K562 (cell line): ENCODE data around the gene GPR135. TPM values are rescaled to one million over a fixed set of nuclear protein-coding genes. Genes with fewer than 3 reads are reported as not detected.

Experiments used
- ARNT ChIP-seq, 2 experiments: fragments of 450-650 bp; IDR thresholded peaks; 2 replicates each; pipeline ENCODE4 v1.6.1; 2016; ENCODE audit warnings: mild to moderate bottlenecking in 1 of 2
- ATF4 ChIP-seq: fragments of 450-650 bp; formaldehyde crosslinking; IDR thresholded peaks from 2 replicates; pipeline ENCODE4 v1.4.0; 2022; ENCODE audit warnings: mild to moderate bottlenecking, moderate library complexity
- BRF1 ChIP-seq: IDR thresholded peaks from 3 replicates; pipeline ENCODE4 v1.6.1; 2011; ENCODE audit warnings: borderline replicate concordance, mild to moderate bottlenecking; ENCODE audit not compliant: insufficient read length; ENCODE audit errors: extremely low read depth
- CBX5 ChIP-seq: IDR thresholded peaks from 2 replicates; pipeline ENCODE4 v1.6.1; 2014; ENCODE audit warnings: low read depth, borderline replicate concordance
- CEBPG ChIP-seq, 3 experiments: fragments of 200-800 bp in 1 of 3; sonication (Bioruptor generic) in 1 of 3; sonication (generic) in 1 of 3; formaldehyde crosslinking in 1 of 3; IDR thresholded peaks in 2 of 3; conservative IDR thresholded peaks in 1 of 3; 2 replicates each; pipeline versions ENCODE4 v1.6.1 to v1.8.0; 2016 to 2022; ENCODE audit warnings: missing compliant biosample characterization in 2 of 3, missing genetic modification characterization in 2 of 3, mild to moderate bottlenecking in 1 of 3, missing genetic modification reagents in 1 of 3
- EWSR1 ChIP-seq: fragments of 450-650 bp; IDR thresholded peaks from 2 replicates; pipeline ENCODE4 v1.6.1; 2018; ENCODE audit warnings: borderline replicate concordance, mild to moderate bottlenecking, low read depth, moderate library complexity; ENCODE audit not compliant: partially characterized antibody
- FIP1L1 ChIP-seq: fragments of 200-400 bp; formaldehyde crosslinking; IDR thresholded peaks from 2 replicates; pipeline ENCODE4 v1.6.1; 2018; ENCODE audit warnings: mild to moderate bottlenecking, low read depth, low read length; ENCODE audit not compliant: poor library complexity, severe bottlenecking
- FOXK1 ChIP-seq: sonication (generic); formaldehyde crosslinking; IDR thresholded peaks from 2 replicates; pipeline ENCODE4 v1.8.0; 2022; ENCODE audit warnings: missing genetic modification reagents, mild to moderate bottlenecking, borderline replicate concordance
- FUS ChIP-seq: fragments of 200-400 bp; formaldehyde crosslinking; optimal IDR thresholded peaks from 2 replicates; pipeline ENCODE3; 2017; ENCODE audit warnings: low read depth, low read length
- GATAD2B ChIP-seq: fragments of 450-650 bp; IDR thresholded peaks from 2 replicates; pipeline ENCODE4 v1.6.1; 2017; ENCODE audit warnings: mild to moderate bottlenecking, borderline replicate concordance
- GTF2A2 ChIP-seq: IDR thresholded peaks from 2 replicates; pipeline ENCODE4 v1.6.1; 2016; ENCODE audit warnings: mild to moderate bottlenecking, missing genetic modification characterization, missing compliant biosample characterization
- ILK ChIP-seq: fragments of 450-650 bp; IDR thresholded peaks from 2 replicates; pipeline ENCODE4 v1.6.1; 2016; ENCODE audit warnings: missing genetic modification characterization, low read depth, mild to moderate bottlenecking, missing compliant biosample characterization, moderate library complexity, borderline replicate concordance
- IRF2 ChIP-seq: sonication (generic); formaldehyde crosslinking; IDR thresholded peaks from 2 replicates; pipeline ENCODE4 v1.8.1; 2022; ENCODE audit warnings: mild to moderate bottlenecking, missing genetic modification reagents
- KDM2B ChIP-seq: fragments of 250-450 bp; sonication (Bioruptor Pico); IDR thresholded peaks from 2 replicates; pipeline ENCODE4 v1.8.0; 2021; ENCODE audit warnings: mild to moderate bottlenecking, moderate library complexity
- MAFK ChIP-seq: IDR thresholded peaks from 2 replicates; pipeline ENCODE4 v1.6.1; 2011; ENCODE audit warnings: low read length, improper control_type of control experiment
- NCOA4 ChIP-seq: fragments of 450-650 bp; IDR thresholded peaks from 2 replicates; pipeline ENCODE4 v1.6.1; 2018; ENCODE audit warnings: mild to moderate bottlenecking; ENCODE audit not compliant: partially characterized antibody
- NFRKB ChIP-seq: fragments of 450-650 bp; IDR thresholded peaks from 2 replicates; pipeline ENCODE4 v1.6.1; 2016; ENCODE audit warnings: low read depth
- PHB ChIP-seq: fragments of 250-450 bp; sonication (Bioruptor Pico); IDR thresholded peaks from 2 replicates; pipeline ENCODE4 v1.5.0; 2021
- SIX5 ChIP-seq, 2 experiments: IDR thresholded peaks; 2 replicates each; pipeline ENCODE4 v1.6.1; 2011; ENCODE audit warnings: low read length in 2 of 2, borderline replicate concordance in 1 of 2, low read depth in 1 of 2, mild to moderate bottlenecking in 1 of 2, moderate library complexity in 1 of 2; ENCODE audit not compliant: insufficient read depth in 1 of 2
- THRA ChIP-seq: fragments of 450-650 bp; IDR thresholded peaks from 2 replicates; pipeline ENCODE4 v1.6.1; 2017; ENCODE audit warnings: mild to moderate bottlenecking, moderate library complexity
- ZBTB9 ChIP-seq: fragments of 450-650 bp; formaldehyde crosslinking; IDR thresholded peaks from 2 replicates; pipeline ENCODE4 v1.4.0; 2020; ENCODE audit warnings: mild to moderate bottlenecking, moderate library complexity
- ZC3H8 ChIP-seq: fragments of 450-650 bp; IDR thresholded peaks from 2 replicates; pipeline ENCODE4 v1.6.1; 2017
- ZFP36 ChIP-seq: fragments of 150-350 bp; IDR thresholded peaks from 2 replicates; pipeline ENCODE4 v1.6.1; 2018; ENCODE audit warnings: low read length, low read depth; ENCODE audit not compliant: partially characterized antibody
- ZNF274 ChIP-seq: IDR thresholded peaks from 2 replicates; pipeline ENCODE4 v1.6.1; 2011; ENCODE audit warnings: low read depth, mild to moderate bottlenecking, low read length, moderate library complexity, borderline replicate concordance
- ZNF583 ChIP-seq: fragments of 250-450 bp; sonication (Bioruptor Pico); IDR thresholded peaks from 2 replicates; pipeline ENCODE4 v1.4.0; 2020
- polyA plus RNA-seq, 8 experiments: library from polyadenylated mRNA; depleted of rRNA in 4 of 8; stranded (reverse) in 5 of 8; unstranded in 3 of 8; fragments of >200 nt; fragmentation: Nextera tagmentation in 2 of 8; fragmentation: Illumina TruSeq in 1 of 8; extraction: Ambion mirVana in 2 of 8; extraction: Trizol in 1 of 8; gene quantifications; 2 replicates each; pipeline versions ENCODE4 v1.2.1 to v1.2.3, GENCODE V29; 2011 to 2014; ENCODE audit warnings: inconsistent platforms in 1 of 8, missing spikeins in 1 of 8
- total RNA-seq, 7 experiments: library from RNA; depleted of rRNA in 6 of 7; stranded (reverse); fragments of >200 nt in 6 of 7; fragmentation: Illumina TruSeq in 2 of 7; extraction: Trizol in 2 of 7; gene quantifications; 2 replicates each; pipeline versions ENCODE4 v1.2.1 to v1.2.3, GENCODE V29; 2011 to 2021; ENCODE audit warnings: low replicate concordance in 1 of 7

Gene GPR135
- total and polyA plus RNA-seq, 9 of the 15 experiments (the other 6 are each of a cell fraction or from before 2014, with no cell fraction given): 0.06 to 1.6 (median 1.0) TPM

GRCh38 chr14:59483819-59484638 lies 18.8 kb upstream of the GPR135 start, which contains the start of the genes JKAMP and L3HYPDH (continued):
- TF ChIP-seq EWSR1 (no peak), THRA (no peak), BRF1 (no peak), CEBPG (CRISPR knock-in tag; IDR thresholded peaks at IDR 0.05) (no peak), CEBPG (tag; conservative IDR thresholded peaks at IDR 0.05 in 1 of 2, IDR thresholded peaks at IDR 0.05 in 1 of 2) (no peak), CBX5 (no peak; the same call in 1 of the 2 replicates), IRF2 (CRISPR knock-in tag) (no peak), ZFP36 (no peak), MAFK (no peak), KDM2B (no peak), FIP1L1 (no peak), ZNF583 (CRISPR knock-in tag) (no peak), ZNF274 (no peak), NCOA4 (no peak), NFRKB (no peak), FOXK1 (CRISPR knock-in tag) (no peak), ILK (tag) (no peak), ZBTB9 (CRISPR knock-in tag) (no peak), PHB (no peak), SIX5 (IDR thresholded peaks at IDR 0.05; ENCODE audit: borderline replicate concordance in 1 of 2, insufficient read depth in 1 of 2, low read depth in 1 of 2, low read length in 2 of 2) (no peak), ARNT (IDR thresholded peaks at IDR 0.05) (no peak), FUS (peak; percentile 27), GATAD2B (peak; percentile 67; the same call in 1 of the 2 replicates), GTF2A2 (tag) (no peak), ATF4 (CRISPR knock-in tag) (no peak), ZC3H8 (no peak)
